ENCODE results near the gene PTPN5.

Gene PTPN5

DNA sequence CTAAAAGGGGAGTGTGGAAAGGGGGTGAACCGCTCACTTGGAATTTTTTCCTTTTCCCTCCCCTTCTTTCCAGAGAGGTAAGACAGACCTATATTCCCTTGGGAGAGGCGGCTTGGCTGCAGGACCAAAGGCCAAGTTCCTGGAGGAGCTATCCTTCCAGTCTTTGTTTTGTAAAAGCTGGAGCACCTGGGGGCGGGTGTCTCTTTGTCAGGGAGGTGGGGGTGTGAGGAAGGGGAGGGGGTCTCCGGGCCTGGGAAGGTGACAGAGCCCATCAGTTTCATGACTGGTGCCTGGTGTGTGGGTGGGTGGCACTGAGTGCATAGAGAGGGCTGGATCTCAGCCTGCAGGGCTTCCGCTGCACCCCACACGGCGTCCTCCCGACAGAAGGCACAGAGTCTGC, 18.5 kb downstream of the PTPN5 start:
- DNase-seq (ENCODE audit: low read depth) = no peak

DNA sequence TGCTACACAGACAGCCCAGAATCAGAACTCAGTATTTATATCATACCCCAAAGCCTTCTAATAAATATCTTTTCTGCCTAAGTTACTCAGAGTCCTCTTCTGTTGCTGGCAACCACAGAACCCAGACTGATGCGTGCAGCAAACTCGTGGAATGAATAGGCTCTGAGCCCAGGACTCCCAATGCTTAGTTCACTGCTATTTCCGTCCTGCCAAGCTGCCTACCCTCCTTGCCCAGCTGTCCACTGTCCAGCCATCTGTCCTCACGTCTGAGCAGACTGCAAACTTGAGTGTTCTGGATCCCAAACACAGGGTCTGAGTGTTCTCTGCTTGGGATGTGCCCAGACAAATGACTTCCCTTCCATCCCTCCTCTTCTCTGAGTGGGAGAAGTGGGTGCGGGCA, 19.4 kb downstream of the PTPN5 start:
- no peak for DNase-seq (ENCODE audit: low read depth)

DNA sequence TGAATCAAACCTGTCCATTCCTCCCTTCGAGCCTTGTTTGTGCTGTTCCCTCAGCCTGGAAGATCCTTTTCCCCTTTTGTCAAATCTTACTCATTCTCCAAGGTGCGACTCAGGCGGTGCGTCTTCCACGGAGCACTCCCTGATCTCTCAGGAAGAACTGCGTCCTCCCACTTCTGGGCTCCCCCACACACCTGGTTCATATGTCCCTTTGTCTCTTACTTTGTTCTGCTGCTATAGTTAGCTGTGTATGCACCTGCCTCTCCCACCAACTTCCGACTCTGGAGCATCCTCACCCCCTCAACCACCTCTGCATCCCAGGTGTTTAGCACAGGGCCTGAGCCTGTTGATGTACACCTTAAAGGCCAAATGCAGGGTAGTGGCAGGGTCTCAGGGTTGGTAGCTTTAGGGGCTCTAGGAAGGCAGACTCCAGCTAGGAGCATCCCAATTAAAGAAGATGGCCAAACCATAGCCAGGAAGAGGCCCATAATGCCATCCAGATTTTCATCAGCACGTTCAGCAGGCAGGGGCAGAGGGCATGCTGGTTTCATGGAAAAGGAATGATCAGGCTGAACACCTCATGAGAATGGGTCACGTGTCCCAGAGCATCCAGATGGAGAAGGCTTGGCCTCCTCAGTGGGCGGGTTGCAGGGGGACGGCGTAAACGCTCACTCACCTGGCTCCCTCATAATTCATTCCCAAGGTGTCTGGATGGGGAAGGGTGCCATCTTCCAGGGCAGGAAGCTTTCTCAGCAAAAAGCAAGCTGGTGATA, 20.1 kb downstream of the PTPN5 start:
- DNase-seq (ENCODE audit: low read depth) = no peak

DNA sequence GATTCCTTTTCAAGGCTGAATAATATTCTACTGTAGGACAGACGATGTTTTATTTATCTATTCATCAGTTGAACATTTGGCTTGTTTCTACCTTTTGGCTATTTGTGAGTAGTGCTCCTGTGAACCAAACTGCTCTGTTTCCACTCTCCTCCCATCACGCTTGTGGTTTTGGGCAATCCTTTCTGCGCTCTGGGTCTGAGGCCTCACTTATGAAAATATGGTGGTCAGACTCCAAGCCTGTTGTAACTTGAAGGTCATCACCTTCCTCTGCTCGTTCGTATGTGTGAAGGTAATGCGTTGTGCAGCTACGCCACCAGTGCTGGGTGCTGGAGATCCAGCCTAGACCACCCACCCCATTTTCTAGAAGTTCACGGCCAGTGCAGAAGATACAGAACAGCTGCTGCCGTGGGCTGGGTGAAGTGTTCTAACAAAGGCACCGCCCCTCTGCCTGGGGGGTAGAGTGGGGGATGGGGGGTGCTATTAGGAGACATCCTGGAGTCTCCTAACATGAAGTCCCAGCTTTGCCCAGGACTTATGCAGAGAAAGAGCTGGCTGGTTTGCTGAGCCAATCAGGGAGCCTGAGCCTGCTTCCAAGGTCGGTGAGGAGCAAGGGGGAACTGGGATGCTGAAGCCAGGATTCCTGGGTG, 21.0 kb downstream of the PTPN5 start:
- no peak for DNase-seq (ENCODE audit: low read depth)

DNA sequence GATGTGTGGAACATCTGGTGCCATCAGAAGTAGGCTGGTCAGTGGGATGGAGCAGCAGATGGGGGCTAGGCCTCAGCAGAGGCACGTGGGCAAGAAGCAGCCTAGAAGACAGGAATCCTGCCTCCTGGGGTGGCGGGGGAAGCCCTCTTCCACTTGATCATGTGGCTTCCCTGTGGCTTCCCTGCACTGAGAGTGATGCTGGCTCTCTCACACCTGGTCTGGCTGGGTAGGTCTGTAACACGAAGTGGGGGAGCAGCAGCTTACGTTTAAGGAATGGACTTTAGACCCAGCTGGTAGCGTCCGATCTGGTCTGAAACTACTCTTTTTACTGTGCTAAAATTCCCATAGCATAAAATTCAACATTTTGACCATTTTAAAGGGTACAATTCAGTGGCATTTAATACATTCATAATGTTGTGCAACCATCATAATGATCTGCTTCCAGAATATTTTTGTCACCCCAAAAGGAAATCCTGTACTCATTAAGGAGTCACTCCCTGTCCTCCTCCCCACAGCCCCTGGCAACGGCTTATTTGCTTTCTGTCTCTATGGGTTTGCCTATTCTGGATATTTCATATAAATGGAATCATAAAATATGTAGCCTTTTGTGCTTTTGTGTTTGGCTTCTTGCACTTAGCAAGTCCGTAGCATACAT, 21.7 kb downstream of the PTPN5 start:
- no peak for DNase-seq (ENCODE audit: low read depth)

DNA sequence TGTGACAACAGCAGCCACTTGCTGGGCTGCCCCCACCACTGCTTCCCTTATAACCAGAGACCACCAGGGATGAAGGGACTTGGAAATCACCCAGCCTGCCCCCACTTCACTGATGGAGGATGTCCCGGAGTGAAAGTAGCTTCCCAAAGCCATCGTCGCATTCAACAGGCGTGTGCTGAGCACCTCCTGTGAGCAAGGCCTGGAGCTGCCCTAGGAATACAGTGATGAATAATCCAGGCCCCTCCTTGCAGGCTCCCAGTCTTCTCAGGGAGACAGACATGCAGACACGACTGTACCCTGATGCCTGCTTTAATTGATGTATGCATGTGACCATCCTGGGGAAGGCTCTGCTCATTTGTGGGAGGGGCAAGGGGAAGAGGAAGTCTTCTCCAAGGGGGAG, 22.6 kb downstream of the PTPN5 start:
- DNase-seq (ENCODE audit: low read depth) = no peak

DNA sequence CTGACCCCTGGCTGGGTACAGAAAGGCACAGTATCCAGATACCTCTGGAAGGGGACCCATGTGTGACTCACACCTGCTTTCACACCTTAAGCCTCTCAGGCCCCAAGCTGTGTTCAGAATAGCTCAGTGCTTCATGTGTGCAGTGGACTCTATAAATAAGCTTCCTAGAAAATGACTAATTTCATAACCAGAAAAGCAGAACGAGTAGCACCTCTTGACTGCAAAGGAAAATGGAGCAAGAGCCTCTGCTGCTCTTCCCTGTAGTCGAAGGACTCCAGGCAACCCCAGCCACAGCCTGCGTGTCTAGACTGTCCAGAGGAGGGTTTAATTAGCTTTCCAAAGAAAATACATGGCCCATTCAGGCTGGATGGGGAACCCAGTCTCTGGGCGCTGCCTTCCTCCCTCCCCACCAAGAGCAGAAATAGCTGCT, 23.1 kb downstream of the PTPN5 start:
- DNase-seq (ENCODE audit: low read depth) = no peak

DNA sequence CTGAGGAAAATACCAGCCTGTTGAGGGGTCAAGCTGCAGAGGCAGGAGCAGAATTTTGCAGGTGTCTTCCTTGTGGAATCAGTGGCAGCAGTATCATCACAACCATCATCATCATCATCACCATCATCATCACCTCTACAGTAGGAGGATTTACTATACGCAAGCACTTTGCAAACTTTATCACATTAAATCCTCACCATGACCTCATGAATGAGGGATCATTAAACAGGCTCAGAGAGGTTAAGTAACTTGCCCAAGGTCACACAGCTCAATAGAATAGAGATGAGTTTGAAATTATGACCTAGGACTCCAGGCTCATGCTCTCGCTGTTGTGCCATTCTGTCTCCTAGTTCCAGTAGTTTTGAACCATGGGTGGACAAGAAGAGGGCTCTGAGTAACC, 25.6 kb downstream of the PTPN5 start:
- DNase-seq (ENCODE audit: low read depth) = no peak

DNA sequence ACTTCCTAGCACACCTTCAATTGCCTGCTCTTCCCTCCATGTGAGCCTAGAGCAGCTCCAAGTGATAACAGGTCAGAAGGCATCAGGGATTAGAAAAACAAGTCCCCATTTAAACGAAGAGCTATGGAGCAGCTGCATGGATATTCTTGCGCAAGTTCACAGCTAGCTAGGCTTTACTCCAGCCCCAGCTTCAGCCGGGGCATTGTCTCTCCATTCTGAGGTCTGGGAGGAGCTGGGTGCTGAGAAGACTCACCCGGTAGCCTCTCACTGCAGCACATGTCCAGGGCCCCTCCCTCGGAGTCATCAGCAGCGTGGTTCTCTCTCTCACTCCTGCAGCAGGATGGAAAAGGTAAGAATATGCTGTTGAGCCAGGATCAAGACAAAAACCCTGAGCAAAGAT, 26.0 kb downstream of the PTPN5 start:
- DNase-seq (ENCODE audit: low read depth) = no peak

DNA sequence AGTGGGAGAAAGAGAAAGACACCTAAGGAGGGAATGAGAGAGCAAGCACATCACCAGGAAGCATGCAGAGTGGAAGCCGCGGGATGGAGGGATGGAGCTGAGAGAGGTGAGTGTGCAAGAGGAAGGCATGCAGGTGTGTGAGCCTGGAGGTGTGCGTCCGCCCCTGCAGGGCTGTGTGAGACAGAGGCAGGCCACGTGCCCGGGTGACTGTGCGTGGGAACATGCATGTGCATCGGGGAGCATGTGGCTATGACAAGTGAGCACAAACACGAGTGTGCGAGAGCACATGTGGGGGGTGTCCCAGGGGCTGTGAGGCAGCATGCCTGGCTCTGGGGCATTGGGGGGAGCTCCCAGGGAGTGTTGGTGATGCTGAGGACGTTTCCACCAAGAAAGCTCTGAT, 29.9 kb downstream of the PTPN5 start:
- no peak for DNase-seq (ENCODE audit: low read depth)

DNA sequence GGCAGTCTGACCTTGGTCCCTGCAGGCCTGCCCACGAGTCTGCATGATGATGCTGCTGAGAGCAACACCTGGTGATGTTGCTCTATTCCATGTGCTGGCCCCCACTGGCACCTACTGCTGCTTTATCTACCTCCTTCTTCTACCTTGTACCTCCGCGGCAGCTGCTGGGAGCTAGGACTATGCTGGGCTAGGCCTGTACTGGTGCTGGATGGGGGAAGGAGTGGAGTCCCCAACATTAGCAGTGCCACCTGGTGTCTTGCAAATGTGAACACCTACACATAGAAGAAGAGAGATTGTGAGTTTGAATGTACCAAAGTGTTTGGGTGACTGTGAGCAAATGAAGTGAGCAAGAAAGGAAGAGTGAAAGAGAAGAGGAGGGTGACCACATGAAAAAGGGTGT, 30.5 kb downstream of the PTPN5 start:
- no peak for DNase-seq (ENCODE audit: low read depth)

DNA sequence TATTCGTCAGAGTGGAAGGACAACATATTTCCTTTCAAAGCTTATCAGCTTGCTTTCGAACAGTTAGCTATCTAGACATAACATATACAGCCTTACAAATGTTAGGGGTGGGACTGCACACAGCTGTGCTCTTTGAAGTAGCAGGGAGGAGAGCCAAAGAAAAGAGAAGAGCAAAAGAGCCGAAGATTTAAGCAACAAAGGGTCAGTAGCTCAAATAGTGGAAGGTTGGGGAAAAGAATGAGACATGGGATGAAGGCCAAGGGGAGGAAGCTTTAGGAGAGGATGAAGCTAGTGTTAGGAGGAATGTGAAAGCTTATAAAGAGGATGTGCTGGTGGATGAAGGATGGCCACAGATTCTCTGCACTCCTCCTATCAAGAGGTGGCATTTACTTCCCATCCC, 33.8 kb downstream of the PTPN5 start:
- DNase-seq (ENCODE audit: low read depth) = no peak

DNA sequence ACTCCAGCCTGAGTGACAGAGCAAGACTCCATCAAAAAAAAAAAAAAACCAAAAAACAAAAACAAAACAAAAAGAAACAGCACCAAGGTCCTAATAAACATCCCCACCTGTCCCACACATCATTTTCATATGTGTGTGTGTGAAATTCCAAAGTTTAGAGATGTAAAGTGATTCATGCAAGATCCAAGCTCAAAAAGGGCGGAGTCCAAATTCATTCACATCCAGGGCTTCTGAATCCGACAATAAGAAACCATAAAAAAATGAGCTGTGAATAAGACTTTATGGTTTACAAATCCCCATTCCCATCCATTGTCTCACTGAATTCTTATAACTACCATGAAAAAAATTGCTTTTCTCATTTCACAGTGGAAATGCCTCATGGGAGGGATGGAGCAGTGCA, 34.7 kb downstream of the PTPN5 start:
- DNase-seq (ENCODE audit: low read depth) = no peak

DNA sequence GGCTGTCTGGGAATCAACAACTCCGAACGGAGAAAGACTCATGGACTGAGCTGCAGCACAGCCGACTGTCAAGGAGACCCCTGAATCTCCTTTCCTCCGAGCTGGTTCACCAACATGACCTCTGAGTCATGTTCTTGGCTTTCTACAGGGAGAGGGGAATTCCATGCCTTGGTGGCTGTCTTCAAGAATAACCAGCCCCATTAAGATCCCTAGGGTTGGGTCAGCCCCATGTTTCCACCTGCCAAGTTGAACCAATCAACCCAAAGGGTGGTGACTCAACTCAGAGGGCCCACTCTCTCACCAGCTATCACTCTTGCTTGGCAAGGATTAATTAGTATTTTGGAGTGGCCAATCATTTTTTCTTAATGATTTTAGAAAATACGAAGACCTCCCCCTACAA, 37.3 kb downstream of the PTPN5 start:
- no peak for DNase-seq (ENCODE audit: low read depth)

DNA sequence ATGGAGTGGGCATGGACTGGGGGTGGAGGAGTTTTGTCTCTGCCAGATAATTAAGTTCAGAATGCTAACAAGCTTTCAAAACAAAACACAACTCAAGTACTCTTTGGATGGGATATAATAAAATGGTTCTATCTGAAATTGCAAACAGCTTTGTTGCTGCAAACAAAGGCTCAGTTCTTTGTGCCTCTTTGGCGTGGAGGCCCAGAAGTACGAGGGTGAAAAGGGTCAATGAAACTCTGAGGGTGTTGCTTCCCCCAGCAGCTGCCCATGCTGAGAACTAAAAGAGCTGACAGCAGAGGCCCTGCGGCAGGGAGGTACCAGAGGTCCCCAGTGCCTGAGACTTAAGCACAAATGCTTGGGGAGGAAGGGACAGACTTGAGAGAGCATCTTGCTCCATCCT, 39.1 kb downstream of the PTPN5 start:
- no peak for DNase-seq (ENCODE audit: low read depth)

DNA sequence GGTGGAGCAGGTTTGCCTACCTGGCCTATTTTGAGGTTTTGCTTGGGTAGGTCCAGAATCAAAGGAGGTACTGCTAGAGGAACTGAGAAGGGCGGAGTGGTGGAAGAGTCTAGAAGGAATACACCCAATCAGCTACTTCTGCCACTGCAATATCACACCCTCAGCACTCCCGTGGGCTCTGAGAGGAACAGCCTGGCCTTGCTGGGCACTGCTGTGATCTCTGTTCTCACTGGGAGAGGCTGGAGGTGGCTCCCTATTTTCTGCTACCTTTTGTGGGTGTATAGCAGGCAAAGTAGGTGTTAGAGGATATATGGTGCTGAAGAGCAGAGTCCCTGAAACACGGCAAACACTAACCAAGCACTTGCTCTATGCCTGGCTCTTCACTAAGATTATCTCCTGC, 40.7 kb downstream of the PTPN5 start:
- DNase-seq (ENCODE audit: low read depth) = no peak

DNA sequence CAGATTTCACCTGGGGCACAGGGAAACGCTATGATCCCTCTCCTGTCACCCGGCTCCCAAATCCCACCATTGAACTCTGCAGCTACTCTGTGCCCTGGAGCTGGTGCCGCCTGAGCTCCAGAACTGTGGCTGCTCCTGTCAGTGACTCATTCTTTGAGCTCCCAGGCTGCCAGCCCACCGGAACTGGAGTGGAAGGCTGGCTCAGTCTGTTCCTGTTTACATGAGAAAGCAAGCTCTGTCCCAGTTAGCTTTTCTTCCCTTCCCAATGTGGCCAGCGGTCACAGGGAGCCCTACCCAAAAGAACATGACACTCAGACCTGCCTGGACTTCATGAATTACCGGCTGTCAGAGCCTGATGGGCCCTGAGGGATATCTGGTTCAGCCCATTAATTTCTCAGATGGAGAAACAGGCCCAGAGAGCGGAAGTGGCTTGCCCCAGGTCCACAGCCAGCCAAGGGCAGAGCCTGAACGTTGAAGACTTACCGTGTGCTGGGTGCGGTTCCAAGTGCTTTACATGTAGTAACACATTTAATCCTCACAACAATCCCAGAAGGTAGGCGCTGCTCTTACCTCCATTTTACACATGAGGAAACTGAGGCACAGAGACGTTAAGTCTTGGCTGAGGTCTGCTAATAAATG, 41.8 kb downstream of the PTPN5 start:
- DNase-seq (ENCODE audit: low read depth) = no peak

DNA sequence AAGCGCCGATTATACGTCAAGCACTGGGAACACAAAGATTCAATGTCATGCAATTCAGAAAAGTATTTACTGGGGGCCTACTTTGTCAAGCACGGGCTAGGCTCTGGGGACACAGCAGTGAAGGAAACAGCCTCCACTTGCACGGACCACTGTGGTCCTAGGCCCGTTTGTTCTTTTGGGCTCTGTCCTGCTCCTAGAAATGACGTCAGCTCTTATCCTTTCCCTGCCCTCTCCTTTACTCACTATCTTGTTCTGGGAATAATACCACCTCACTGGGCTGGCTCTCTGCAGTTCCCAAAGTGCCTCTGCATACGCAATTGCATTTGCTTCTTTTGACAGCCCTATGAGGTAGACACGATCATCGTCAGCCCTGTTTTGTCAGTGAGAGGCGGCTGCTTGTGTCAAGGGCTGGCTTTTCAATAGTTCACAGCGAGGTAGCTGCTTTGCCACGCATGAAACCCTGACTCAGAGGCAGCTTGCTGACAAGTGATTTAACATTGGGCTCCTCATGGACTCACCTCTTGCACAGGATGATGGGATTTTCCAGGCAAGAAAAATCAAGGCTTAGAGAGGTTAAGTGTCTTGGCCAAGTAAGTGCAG, 42.7 kb downstream of the PTPN5 start:
- DNase-seq (ENCODE audit: low read depth) = no peak

DNA sequence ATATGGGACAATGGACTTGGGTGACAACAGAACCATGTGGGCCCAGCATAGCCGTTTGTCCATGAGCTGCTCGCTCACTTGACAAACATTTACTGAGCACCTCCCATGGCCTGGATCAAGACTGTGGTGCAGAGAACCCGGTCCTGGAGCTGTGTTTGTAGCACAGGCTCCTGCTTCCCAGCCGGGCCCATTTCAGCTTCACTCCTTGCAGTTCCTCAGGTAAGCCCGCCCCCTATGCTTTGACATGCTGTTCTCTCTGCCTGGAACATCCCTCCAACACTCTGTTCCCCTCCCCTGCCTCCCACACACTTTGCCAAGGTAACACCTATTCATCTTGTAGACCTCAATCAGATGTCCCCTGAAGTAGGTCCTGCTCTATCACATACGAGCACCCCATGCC, 46.3 kb downstream of the PTPN5 start:
- no peak for DNase-seq (ENCODE audit: low read depth)

DNA sequence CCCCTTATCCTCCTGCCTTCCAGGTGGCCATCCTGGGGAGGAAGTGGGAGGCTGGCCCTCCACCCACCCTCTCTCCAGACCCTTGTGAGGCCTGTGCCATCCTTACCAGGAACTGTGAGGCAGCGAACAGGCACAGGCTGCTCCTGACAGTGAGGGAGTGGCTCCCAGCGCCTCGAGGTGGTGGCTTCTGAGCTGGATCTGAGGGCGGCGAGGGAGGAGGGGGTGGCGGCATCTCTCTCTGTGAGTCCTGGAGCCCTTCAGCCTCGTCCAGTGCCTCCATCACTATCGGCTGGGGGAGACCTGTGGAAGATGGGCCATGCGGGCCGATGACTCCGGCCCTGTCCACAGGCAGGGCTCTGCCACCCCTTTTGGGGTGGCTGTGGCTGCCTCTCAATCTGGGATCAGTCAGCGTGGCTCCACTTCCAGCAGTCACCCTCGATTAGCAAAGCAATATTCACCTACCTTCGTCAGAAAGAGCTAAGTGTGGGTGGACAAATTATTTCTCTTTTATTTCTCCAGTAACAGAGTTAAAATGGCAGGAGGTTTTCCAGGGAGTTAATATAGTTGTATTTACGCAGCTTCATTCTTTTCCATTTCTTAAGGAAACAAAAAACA, 47.6 kb downstream of the PTPN5 start:
- no peak for DNase-seq (ENCODE audit: low read depth)

DNA sequence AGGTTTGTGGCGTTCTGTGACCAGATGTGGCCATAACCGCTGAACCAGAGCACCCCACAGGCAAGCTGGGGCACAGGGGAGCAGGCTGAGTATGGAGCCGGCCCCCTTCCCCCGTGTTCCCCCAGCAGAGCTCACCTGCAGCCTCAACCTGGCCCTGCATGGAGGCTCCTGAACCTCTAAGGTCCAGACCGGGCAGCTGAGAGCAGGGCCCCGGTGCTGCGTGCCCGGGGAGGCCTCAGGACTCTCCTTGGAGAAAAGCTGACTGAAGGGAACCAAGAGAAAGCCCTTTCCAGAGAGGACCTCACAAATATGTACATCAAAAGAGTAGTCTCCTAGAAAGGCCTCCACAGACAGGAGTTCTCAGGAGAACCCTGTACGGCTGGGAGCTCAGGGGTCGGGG, 48.2 kb downstream of the PTPN5 start:
- DNase-seq (ENCODE audit: low read depth) = no peak

DNA sequence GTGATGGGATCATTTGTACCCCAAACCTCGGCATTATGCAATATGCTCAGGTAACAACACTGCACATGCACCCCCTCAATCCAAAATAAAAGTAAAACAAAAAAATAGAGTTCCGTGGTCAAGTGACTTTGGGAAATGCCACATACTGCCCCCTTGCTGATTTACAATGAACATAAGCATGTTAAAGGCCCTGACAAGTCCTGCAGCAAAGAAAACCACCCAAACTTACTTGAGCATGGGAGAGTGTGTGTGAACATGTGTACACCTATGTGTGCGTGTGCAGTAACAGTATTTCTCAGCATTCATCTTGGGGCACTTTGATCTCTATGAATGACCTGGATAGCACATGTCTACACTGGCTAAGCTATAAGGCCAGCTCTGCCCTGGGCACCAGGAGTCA, 49.8 kb downstream of the PTPN5 start:
- no peak for DNase-seq (ENCODE audit: low read depth)
